HCT116 (cell line): ENCODE results near the gene ANO10.

Experiments
- EZH2 ChIP-seq: fragments of 200-600 bp; sonication (generic); IDR thresholded peaks from 2 replicates; pipeline ENCODE4 v1.6.1; 2017; ENCODE audit warnings: antibody characterized with exemption, mixed run types
- EZH2phosphoT487 ChIP-seq: fragments of 200-600 bp; IDR thresholded peaks from 2 replicates; pipeline ENCODE4 v1.6.1; 2018; ENCODE audit warnings: antibody characterized with exemption, borderline replicate concordance
- ZFX ChIP-seq: fragments of 450-650 bp; IDR thresholded peaks from 2 replicates; pipeline ENCODE4 v1.6.1; 2017
- TF ChIP-seq, protein P1 (sequence below), 3 experiments: fragments of 200-600 bp in 1 of 3; sonication (generic) in 1 of 3; IDR thresholded peaks in 2 of 3; conservative IDR thresholded peaks in 1 of 3; 2 replicates each; pipeline ENCODE4 v1.5.1; 2012 to 2017; ENCODE audit warnings: low read depth in 2 of 3, low read length in 2 of 3, antibody characterized with exemption in 1 of 3, borderline replicate concordance in 1 of 3, control low read depth in 1 of 3, mild to moderate bottlenecking in 1 of 3, mixed read lengths in 1 of 3, mixed run types in 1 of 3, moderate library complexity in 1 of 3; ENCODE audit not compliant: insufficient read depth in 1 of 3

DNA sequence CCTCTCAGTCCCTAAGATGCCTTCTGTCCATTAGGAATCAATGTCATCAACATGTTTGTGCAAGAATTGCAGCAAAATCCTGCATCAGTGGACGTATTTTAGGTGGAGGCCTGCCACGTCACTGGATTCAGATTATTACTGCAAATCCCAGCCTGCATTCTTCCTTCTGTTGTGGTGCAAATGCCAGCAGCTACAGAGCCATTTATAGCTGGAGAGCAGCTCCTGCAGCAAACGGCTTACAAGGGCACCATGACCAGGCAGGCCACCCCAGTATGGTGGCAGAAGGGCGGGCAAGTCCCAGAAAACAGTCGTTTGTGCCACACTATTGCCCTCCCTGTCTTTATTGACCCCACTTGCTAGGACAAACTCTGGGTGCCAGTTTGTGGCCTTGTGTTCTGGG is 260.7 kb downstream of the ANO10 start:
- TF ChIP-seq EZH2 (no peak), EZH2phosphoT487 (no peak), ZFX (no peak)
- TF ChIP-seq, protein P1, sequence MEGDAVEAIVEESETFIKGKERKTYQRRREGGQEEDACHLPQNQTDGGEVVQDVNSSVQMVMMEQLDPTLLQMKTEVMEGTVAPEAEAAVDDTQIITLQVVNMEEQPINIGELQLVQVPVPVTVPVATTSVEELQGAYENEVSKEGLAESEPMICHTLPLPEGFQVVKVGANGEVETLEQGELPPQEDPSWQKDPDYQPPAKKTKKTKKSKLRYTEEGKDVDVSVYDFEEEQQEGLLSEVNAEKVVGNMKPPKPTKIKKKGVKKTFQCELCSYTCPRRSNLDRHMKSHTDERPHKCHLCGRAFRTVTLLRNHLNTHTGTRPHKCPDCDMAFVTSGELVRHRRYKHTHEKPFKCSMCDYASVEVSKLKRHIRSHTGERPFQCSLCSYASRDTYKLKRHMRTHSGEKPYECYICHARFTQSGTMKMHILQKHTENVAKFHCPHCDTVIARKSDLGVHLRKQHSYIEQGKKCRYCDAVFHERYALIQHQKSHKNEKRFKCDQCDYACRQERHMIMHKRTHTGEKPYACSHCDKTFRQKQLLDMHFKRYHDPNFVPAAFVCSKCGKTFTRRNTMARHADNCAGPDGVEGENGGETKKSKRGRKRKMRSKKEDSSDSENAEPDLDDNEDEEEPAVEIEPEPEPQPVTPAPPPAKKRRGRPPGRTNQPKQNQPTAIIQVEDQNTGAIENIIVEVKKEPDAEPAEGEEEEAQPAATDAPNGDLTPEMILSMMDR (IDR thresholded peaks at IDR 0.05 in 2 of 3, conservative IDR thresholded peaks at IDR 0.05 in 1 of 3; ENCODE audit: borderline replicate concordance in 1 of 3, insufficient read depth in 1 of 3, low read depth in 2 of 3, low read length in 2 of 3), result no peak
